Measurements from ENCODE around the gene RHEB.

DNA sequence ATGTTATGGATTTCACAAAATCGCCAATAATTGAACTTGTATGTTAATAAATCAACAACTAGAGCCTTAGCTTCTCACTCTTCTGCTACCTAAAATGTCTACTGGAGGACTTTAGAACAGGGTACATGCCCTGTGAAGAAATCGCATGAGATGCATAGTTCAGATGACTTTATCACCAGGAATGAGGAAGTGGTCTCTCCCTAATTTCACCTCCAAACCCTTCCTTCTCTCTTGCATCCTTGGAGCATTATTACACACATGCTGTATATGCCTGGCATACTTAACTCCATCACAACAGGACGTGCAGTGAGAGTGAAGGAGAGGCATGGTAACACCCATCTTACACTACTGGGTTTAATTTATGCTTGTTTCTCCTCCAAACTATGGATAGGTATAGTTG, 27.8 kb downstream of the RHEB start:
- TF ChIP-seq, protein P1, sequence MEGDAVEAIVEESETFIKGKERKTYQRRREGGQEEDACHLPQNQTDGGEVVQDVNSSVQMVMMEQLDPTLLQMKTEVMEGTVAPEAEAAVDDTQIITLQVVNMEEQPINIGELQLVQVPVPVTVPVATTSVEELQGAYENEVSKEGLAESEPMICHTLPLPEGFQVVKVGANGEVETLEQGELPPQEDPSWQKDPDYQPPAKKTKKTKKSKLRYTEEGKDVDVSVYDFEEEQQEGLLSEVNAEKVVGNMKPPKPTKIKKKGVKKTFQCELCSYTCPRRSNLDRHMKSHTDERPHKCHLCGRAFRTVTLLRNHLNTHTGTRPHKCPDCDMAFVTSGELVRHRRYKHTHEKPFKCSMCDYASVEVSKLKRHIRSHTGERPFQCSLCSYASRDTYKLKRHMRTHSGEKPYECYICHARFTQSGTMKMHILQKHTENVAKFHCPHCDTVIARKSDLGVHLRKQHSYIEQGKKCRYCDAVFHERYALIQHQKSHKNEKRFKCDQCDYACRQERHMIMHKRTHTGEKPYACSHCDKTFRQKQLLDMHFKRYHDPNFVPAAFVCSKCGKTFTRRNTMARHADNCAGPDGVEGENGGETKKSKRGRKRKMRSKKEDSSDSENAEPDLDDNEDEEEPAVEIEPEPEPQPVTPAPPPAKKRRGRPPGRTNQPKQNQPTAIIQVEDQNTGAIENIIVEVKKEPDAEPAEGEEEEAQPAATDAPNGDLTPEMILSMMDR (IDR thresholded peaks at IDR 0.05), result no peak
- no peak for TF ChIP-seq EZH2phosphoT487 (IDR thresholded peaks at IDR 0.05)
- no peak for TF ChIP-seq EZH2 (IDR thresholded peaks at IDR 0.05)
